Neural progenitor cell (in vitro differentiated cells): Measurements from ENCODE around the gene HUS1.

Source experiments
- CTCF ChIP-seq: fragments of 200-600 bp; sonication (generic); IDR thresholded peaks from 2 replicates; pipeline ENCODE4 v1.5.1; 2017; ENCODE audit warnings: antibody characterized with exemption, mild to moderate bottlenecking
- EZH2 ChIP-seq: fragments of 200-600 bp; sonication (generic); IDR thresholded peaks from 2 replicates; pipeline ENCODE4 v1.6.1; 2017; ENCODE audit warnings: antibody characterized with exemption, mild to moderate bottlenecking, moderate library complexity
- EZH2phosphoT487 ChIP-seq: fragments of 200-600 bp; sonication (generic); IDR thresholded peaks from 2 replicates; pipeline ENCODE4 v1.6.1; 2017; ENCODE audit warnings: antibody characterized with exemption

DNA sequence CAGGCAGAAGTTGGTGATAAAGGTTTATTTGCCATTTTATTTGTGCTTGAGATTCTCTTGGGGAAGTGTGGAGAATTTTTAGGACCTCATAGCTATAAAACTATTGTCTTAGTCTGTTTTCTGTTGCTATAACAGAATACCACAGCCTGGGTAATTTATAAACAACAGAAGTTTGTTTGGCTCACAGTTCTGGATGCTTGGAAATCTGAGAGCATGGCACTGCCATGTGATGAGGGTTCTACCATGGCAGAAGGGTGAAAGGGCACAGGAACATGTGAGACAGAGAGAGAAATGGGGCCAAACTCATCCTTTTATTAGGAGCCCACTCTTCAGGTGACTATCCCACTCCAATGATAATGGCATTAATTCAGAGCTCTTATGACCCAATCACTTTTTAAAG lies 37.2 kb upstream of the HUS1 start:
- TF ChIP-seq CTCF (no peak), EZH2 (no peak), EZH2phosphoT487 (no peak)
